Hematopoietic multipotent progenitor cell treated with erythropoietin and hydrocortisone succinate and interleukin-3 and kit ligand, for 17 days (in vitro differentiated cells): Measurements from ENCODE around the gene SHROOM3.
A peak's percentile ranks its signal among the peaks of the same experiment; 100 is the strongest.

Experiments used
- DNase-seq: peaks from one replicate; pipeline ENCODE4 v3.0.0-alpha.2; 2015; ENCODE audit warnings: low spot score

Gene SHROOM3

GRCh38 chr4:76494243-76494642 is 59.2 kb downstream of the SHROOM3 start:
- no peak for DNase-seq

GRCh38 chr4:76494871-76495590 is 60.0 kb downstream of the SHROOM3 start:
- DNase-seq = no peak

GRCh38 chr4:76498550-76498949 is 63.5 kb downstream of the SHROOM3 start:
- DNase-seq = no peak

DNA sequence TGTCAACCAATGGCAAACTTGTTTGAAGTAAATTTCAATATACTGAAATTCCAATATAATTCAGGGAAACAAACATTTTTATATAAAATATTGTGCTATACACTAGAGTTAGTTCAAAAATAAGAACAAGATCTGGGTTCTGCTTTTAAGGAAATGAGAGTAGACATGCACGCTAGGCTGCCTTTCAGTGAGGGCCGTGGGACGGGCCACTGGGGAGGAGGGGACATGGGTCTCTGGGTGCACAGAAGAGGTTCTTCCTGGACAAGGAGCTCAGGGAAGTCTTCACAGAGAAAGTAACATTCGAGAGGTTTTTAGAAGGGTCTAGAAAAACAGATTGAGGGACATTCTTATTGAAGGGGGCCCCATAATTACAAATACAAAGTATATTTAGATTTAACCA is 64.4 kb downstream of the SHROOM3 start:
- no peak for DNase-seq

GRCh38 chr4:76502886-76503285 is 67.9 kb downstream of the SHROOM3 start:
- no peak for DNase-seq

GRCh38 chr4:76504613-76505465 is 69.8 kb downstream of the SHROOM3 start:
- DNase-seq = peak; percentile 32

- DNase-seq = no peak
Measured at GRCh38 chr4:76511947-76512346, 76.9 kb downstream of the SHROOM3 start.

DNA sequence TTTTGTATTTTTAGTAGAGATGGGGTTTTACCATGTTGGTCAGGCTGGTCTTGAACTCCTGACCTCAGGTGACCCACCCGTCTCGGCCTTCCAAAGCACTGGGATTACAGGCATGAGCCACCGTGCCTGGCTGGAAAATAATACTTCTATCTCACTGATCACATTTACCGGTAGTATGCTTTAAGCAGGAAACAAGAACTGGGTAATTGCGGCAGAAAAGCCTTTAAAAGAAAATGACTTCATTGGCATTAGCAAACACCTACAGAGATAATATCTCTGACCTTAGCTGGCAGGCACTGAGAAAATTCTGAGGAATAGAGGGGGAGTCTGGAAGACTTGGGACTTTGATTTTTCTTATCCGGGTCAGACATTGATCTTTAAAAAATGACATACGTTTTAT is 78.5 kb downstream of the SHROOM3 start:
- DNase-seq = no peak

DNA sequence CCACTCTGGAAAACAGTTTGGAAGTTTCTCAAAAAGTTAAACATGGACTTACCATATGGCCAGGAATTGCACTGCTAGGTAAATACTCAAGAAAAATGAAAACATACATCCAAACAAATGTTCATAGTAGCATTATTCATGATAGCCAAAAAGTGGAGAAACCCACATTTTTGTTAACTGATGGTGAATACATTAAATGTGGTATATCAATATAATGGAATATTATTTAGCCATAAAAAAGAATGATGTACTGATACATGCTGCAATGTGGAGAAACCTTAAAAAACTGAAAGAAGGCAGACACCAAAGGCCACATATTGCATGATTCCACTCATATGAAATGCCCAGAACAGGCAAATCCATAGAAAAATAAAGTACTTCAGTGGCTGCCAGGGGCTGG is 79.1 kb downstream of the SHROOM3 start:
- DNase-seq = no peak

DNA sequence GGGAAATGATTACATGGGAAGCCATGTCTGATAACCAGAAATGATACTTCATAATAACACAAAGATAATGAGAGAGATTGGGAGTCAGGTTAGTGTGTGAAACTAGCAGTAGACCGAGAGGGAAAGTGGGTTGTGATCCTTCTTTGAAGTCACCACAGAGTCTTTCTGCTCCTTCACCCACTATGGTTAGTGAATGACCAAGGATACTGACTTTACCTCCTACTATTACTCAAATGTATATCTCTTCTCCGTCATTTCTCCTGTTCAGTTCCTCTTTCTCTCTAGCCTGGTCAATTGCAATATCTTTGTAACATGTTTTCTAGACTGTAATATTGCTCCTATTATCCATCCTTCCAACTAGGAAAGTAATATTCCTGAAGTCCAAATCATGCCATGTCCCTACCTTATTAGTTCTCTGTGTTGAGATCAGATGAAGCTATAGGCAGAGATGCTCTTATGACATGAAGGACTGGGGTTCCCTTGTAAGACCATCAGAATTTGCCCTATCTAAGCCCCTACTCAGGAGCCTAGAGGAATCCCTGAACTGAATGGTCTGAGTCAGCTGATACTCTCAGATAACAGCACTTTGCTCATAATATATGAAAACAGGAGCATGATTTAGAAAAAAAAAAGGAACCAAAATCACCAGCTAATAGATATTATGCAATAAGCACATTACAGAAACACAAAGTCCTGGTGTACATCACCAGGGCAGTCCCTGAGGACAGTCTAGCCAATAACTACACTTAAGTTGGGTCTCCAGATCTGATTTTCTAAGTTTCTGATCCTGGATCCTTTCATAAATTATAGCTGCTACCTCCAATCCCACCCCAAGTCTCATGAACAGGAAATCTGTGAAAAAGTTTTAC is 81.2 kb downstream of the SHROOM3 start:
- no peak for DNase-seq

GRCh38 chr4:76518241-76518640 is 83.2 kb downstream of the SHROOM3 start:
- no peak for DNase-seq

DNA sequence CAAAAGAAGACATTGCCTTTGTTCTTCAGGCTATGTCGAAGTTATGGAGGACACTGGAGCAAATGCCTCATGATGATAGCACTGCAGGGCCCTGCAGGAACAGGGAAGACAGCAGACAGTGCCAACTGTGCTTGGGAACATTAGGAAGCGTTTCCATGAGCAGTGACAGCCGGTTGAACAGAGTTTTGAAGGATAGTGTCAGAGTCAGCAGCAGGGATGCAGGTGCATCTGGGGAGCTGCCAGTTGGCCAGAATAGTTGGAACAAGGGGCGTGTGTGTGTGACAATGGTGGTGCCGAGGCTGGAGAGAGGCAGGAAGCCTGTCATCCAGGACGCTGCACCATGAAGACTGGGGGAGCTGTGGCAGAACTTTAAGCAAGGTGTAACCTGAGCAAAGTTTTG is 88.6 kb downstream of the SHROOM3 start:
- DNase-seq = no peak

DNA sequence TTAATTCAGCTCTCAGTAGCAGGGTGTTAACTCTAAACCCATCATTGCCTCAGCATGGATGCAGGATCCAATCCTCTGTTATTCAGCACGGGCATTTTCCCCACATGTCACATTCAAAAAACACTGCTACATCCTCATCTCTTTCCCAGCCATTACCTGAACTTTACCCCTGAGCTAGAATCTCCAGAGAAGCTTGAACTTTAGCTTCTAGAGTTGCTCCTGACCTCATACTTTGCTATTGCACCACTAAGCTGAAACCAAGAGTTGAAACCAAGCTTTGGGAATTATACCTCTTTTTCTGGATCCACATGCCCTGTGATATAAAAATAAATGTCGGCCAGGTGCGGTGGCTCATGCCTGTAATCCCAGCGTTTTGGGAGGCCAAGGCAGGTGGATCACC is 90.7 kb downstream of the SHROOM3 start:
- no peak for DNase-seq

DNA sequence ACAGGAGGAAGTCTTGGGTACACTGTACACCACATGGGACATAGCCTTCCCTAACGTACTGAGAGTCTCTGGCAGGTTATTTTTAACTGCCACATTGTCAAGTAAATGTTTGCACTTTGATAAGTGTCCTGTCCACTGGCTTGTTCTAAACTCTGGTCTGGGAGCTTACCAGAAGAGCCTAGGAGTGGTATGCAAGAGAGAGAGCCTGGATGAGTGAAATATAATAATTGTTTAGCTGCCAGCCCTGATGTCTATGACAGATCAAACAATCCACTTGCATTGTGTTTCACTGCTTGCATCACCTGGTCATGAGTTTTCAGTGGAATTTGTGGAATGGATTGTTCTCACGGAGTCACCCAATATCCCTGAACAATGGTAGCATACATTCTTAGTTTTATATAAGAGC is 91.6 kb downstream of the SHROOM3 start:
- no peak for DNase-seq

GRCh38 chr4:76527666-76528065 is 92.6 kb downstream of the SHROOM3 start:
- no peak for DNase-seq

GRCh38 chr4:76531597-76531996 is 96.6 kb downstream of the SHROOM3 start:
- no peak for DNase-seq

- DNase-seq = no peak
Measured at GRCh38 chr4:76532805-76533204, 97.8 kb downstream of the SHROOM3 start.

- DNase-seq = no peak
Measured at GRCh38 chr4:76533314-76533713, 98.3 kb downstream of the SHROOM3 start.

GRCh38 chr4:76535603-76536372 is 100.8 kb downstream of the SHROOM3 start:
- no peak for DNase-seq

DNA sequence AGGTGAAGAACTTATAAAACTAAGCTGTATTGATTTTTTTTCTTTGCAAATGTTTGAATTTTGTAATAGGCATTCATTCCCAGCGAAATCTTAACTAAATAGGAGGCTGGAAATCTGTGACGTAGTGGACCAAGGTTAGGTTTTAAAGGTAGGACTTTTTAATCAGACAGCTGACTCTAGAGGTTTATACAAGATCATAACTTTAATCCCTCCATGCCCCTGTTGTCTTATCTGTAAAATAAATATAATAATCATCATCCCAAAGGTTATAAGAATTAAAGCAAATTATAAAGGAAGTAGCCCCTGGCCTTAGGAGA is 101.3 kb downstream of the SHROOM3 start:
- no peak for DNase-seq

DNA sequence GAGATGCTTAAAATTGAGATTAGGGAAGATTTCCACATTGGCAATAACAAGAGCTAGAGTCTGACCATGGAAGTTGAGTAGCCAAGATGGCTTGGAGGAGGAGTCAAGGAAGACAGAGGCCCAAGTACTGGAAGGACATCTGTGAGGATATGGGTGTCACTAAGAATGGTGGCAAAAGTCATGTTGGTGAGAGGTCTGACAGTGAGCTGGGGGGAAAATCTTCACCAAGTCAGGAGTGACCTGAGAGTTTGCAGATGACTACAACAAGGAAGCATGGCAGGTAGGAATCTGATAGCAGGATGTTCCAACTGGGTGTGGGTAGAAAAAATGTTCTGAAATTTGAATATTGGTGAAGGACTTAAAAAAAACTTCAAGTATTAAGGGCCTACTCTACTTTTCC is 103.3 kb downstream of the SHROOM3 start:
- no peak for DNase-seq

- DNase-seq = no peak
Measured at GRCh38 chr4:76539979-76540378, 105.0 kb downstream of the SHROOM3 start.
